ENCODE results near the gene SGSM1. TPM values are rescaled to one million over a fixed set of nuclear protein-coding genes. Genes with fewer than 3 reads are reported as not detected.

Gene SGSM1
- total RNA-seq, 3 donors from 2014 or later: 0.16 to 2.9 (median 1.9) TPM

GRCh38 chr22:24935771-24936483, 129.9 kb downstream of the SGSM1 start:
- intact Hi-C loops (cut with DNase I; ENCODE audit: low total_unique reads): no loop called here
- no peak for DNase-seq (ENCODE audit: low spot score in 2 of 2)
- no peak overlapping the region for H3K27ac ChIP-seq
- no peaks in the 10 kb centered on the region for H3K4me1 ChIP-seq
- TF ChIP-seq POLR2A (IDR thresholded peaks at IDR 0.05): no peak
- TF ChIP-seq, protein P1, sequence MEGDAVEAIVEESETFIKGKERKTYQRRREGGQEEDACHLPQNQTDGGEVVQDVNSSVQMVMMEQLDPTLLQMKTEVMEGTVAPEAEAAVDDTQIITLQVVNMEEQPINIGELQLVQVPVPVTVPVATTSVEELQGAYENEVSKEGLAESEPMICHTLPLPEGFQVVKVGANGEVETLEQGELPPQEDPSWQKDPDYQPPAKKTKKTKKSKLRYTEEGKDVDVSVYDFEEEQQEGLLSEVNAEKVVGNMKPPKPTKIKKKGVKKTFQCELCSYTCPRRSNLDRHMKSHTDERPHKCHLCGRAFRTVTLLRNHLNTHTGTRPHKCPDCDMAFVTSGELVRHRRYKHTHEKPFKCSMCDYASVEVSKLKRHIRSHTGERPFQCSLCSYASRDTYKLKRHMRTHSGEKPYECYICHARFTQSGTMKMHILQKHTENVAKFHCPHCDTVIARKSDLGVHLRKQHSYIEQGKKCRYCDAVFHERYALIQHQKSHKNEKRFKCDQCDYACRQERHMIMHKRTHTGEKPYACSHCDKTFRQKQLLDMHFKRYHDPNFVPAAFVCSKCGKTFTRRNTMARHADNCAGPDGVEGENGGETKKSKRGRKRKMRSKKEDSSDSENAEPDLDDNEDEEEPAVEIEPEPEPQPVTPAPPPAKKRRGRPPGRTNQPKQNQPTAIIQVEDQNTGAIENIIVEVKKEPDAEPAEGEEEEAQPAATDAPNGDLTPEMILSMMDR (IDR thresholded peaks at IDR 0.05): no peak
- TF ChIP-seq POLR2AphosphoS5 (IDR thresholded peaks at IDR 0.05): no peak
- no peaks in the 10 kb centered on the region for H3K9me3 ChIP-seq
- H3K36me3 ChIP-seq: no peaks in the 10 kb centered on the region
- no peak overlapping the region for H3K4me3 ChIP-seq
- no peaks in the 10 kb centered on the region for H3K27me3 ChIP-seq

DNA sequence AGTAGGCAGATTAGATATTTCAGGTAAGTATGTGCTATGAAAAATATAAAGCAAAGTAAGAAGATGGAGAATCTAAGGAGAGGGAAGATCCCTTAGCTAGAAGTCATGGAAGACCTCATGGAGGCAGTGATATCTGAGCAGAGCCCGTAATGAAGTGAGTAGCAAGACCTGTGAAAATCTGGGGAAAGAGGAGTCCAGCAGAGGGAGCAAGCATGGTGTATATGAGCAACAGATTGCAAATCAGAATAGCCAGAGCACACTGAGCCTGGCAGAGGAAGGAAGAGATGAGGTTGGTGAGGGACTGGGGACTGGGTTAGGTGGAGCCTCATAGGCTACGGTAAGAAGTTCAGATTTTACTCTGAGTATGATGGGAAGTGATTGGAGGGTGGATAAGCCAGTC, 131.1 kb downstream of the SGSM1 start:
- no peak for DNase-seq (ENCODE audit: low spot score in 2 of 2)
- Histone ChIP-seq H3K27ac (no peak overlapping the region), H3K9me3 (no peaks in the 10 kb centered on the region), H3K36me3 (no peaks in the 10 kb centered on the region), H3K27me3 (no peaks in the 10 kb centered on the region), H3K4me3 (no peak overlapping the region), H3K4me1 (no peaks in the 10 kb centered on the region)
- TF ChIP-seq, protein P1 (IDR thresholded peaks at IDR 0.05): no peak
- TF ChIP-seq POLR2AphosphoS5 (IDR thresholded peaks at IDR 0.05) (no peak), POLR2A (IDR thresholded peaks at IDR 0.05) (no peak)
- intact Hi-C loops (cut with DNase I; ENCODE audit: low total_unique reads): no loop called here

GRCh38 chr22:24938741-24939341, 132.8 kb downstream of the SGSM1 start:
- TF ChIP-seq, protein P1 (IDR thresholded peaks at IDR 0.05): peak; percentile 24 to 74 (median 58)
- TF ChIP-seq POLR2A (IDR thresholded peaks at IDR 0.05): no peak
- Histone ChIP-seq H3K4me3 (no peak overlapping the region), H3K4me1 (no peaks in the 10 kb centered on the region), H3K27ac (no peak overlapping the region), H3K36me3 (no peaks in the 10 kb centered on the region), H3K9me3 (no peaks in the 10 kb centered on the region), H3K27me3 (no peaks in the 10 kb centered on the region)
- no peak for DNase-seq (ENCODE audit: low spot score in 2 of 2)
- intact Hi-C loops (cut with DNase I; ENCODE audit: low total_unique reads): no loop called here

GRCh38 chr22:24942301-24942700, 136.3 kb downstream of the SGSM1 start:
- no peak for DNase-seq (ENCODE audit: low spot score in 2 of 2)
- Histone ChIP-seq H3K9me3 (no peaks in the 10 kb centered on the region), H3K27me3 (no peaks in the 10 kb centered on the region), H3K36me3 (no peaks in the 10 kb centered on the region), H3K4me3 (no peak overlapping the region), H3K4me1 (no peaks in the 10 kb centered on the region), H3K27ac (peak overlapping the region; percentile 88 to 90)
- intact Hi-C loops (cut with DNase I; ENCODE audit: low total_unique reads): no loop called here
- TF ChIP-seq, protein P1 (IDR thresholded peaks at IDR 0.05): no peak
- TF ChIP-seq POLR2A (IDR thresholded peaks at IDR 0.05) (no peak), POLR2AphosphoS5 (IDR thresholded peaks at IDR 0.05) (no peak)

DNA sequence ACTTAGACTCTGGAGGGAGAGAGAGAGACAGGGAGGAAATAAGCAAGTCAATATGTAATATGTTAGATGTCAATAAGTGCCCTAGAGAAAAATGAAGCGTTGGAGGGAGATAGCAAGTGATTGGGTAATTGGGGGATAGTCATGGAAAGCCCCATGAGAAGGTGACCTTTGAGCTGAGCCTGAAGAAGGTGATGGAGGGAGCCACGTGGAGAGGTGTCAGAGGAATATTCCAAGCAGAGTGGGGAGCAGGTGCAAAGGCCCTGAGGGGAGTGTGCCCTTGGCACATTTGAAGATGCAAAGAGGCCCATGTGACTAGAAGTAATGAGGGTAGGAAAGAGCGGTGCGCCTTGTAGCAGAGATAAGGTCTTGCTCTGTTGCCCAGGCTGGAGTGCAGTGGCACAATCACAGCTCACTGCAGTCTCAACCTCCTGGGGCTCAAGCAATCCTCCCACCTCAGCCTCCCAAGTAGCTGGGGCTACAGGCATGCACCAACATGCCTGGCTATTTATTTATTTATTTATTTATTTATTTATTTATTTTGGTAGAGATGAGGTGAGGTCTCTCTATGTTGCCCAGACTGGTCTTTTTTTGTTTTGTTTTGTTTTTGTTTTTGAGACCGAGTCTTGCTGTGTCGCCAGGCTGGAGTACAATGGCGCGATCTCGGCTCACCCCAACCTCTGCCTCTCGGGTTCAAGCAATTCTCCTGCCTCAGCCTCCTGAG, 138.4 kb downstream of the SGSM1 start:
- Histone ChIP-seq H3K27me3 (peaks cover 0 to 2% of the 10 kb centered on the region in 2 donors), H3K4me1 (no peaks in the 10 kb centered on the region), H3K4me3 (no peak overlapping the region), H3K36me3 (no peaks in the 10 kb centered on the region), H3K27ac (peak overlapping the region; percentile 30 to 90), H3K9me3 (no peaks in the 10 kb centered on the region)
- no peak for DNase-seq (ENCODE audit: low spot score in 2 of 2)
- intact Hi-C loops (cut with DNase I; ENCODE audit: low total_unique reads): no loop called here
- TF ChIP-seq POLR2AphosphoS5 (IDR thresholded peaks at IDR 0.05): no peak
- TF ChIP-seq, protein P1 (IDR thresholded peaks at IDR 0.05): no peak
- no peak for TF ChIP-seq POLR2A (IDR thresholded peaks at IDR 0.05)

Data from breast epithelium (tissue), 4 donors.